Measurements from ENCODE around the gene PTPRJ. TPM values are rescaled to one million over a fixed set of nuclear protein-coding genes. Genes with fewer than 3 reads are reported as not detected.

The PTPRJ gene
- total RNA-seq, 2 donors from 2014 or later = 26.5 to 37.4 TPM

DNA sequence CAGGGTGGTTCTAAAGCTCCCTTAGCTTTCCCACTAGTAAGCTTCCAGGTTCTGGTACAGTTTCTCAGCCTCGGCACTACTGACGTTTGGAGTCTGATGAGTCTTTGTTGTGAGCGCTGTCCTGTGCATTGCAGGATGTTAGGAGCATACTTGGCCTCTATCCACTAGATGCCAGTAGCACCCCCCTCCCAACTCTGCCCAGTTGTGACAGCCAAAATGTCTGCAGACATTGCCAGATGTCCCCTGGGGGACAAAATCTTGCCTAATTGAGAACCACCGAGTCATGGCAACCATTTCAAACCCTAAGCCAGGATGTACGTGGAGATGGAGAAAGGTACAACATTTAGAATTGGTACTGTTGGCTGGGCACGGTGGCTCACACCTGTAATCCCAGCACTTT is 68.7 kb downstream of the PTPRJ start:
- Mint-ChIP-seq H3K9me3 (no peaks in the 10 kb centered on the region), H3K4me3 (no peak overlapping the region), H3K27ac (no peak overlapping the region), H3K27me3 (ENCODE audit: insufficient read depth) (no peaks in the 10 kb centered on the region), H3K36me3 (ENCODE audit: low read depth) (no peaks in the 10 kb centered on the region), H3K4me1 (peaks cover 26% of the 10 kb centered on the region)
- Histone ChIP-seq H3K27ac (ENCODE audit: low read depth, low read length) (no peak overlapping the region), H3K27me3 (ENCODE audit: control insufficient read depth, insufficient read depth, low read length, poor library complexity, severe bottlenecking) (no peaks in the 10 kb centered on the region), H3K4me3 (ENCODE audit: low read length) (no peak overlapping the region), H3K36me3 (ENCODE audit: control insufficient read depth, insufficient read depth, low read length) (no peaks in the 10 kb centered on the region), H3K9me3 (ENCODE audit: control insufficient read depth, low read length) (no peaks in the 10 kb centered on the region), H3K9ac (ENCODE audit: extremely low read depth, low read length, poor library complexity, severe bottlenecking) (no peak overlapping the region), H3K4me1 (ENCODE audit: control insufficient read depth, insufficient read depth, low read length) (peaks cover 3% of the 10 kb centered on the region)
- WGBS, 2 experiments (ENCODE audit: insufficient coverage in 1 of 2, insufficient read length in 1 of 2) = 97 to 100% methylated on average over 5 to 6 of the region's 6 CpGs
- no peak for DNase-seq
- no peak for TF ChIP-seq CTCF (conservative IDR thresholded peaks at IDR 0.05)

GRCh38 chr11:48050304-48050703 is 69.9 kb downstream of the PTPRJ start:
- H3K27me3 Mint-ChIP-seq (ENCODE audit: insufficient read depth) = no peaks in the 10 kb centered on the region
- no peak for DNase-seq
- Histone ChIP-seq H3K27ac (ENCODE audit: low read depth, low read length) (no peak overlapping the region), H3K4me1 (ENCODE audit: control insufficient read depth, insufficient read depth, low read length) (no peaks in the 10 kb centered on the region), H3K9me3 (ENCODE audit: control insufficient read depth, low read length) (no peaks in the 10 kb centered on the region), H3K4me3 (ENCODE audit: low read length) (no peak overlapping the region), H3K36me3 (ENCODE audit: control insufficient read depth, insufficient read depth, low read length) (no peaks in the 10 kb centered on the region), H3K27me3 (ENCODE audit: control insufficient read depth, insufficient read depth, low read length, poor library complexity, severe bottlenecking) (no peaks in the 10 kb centered on the region), H3K9ac (ENCODE audit: extremely low read depth, low read length, poor library complexity, severe bottlenecking) (no peak overlapping the region)
- TF ChIP-seq CTCF (conservative IDR thresholded peaks at IDR 0.05) = no peak
- H3K4me1 Mint-ChIP-seq = peaks cover 24% of the 10 kb centered on the region
- 81% methylated on average over 3 of the region's 3 CpGs; no CpG with 5 or more reads in 1 of the 2 experiments for WGBS, 2 experiments (ENCODE audit: insufficient coverage in 1 of 2, insufficient read length in 1 of 2)
- no peaks in the 10 kb centered on the region for H3K9me3 Mint-ChIP-seq
- no peaks in the 10 kb centered on the region for H3K36me3 Mint-ChIP-seq (ENCODE audit: low read depth)
- H3K4me3 Mint-ChIP-seq = no peak overlapping the region
- no peak overlapping the region for H3K27ac Mint-ChIP-seq

DNA sequence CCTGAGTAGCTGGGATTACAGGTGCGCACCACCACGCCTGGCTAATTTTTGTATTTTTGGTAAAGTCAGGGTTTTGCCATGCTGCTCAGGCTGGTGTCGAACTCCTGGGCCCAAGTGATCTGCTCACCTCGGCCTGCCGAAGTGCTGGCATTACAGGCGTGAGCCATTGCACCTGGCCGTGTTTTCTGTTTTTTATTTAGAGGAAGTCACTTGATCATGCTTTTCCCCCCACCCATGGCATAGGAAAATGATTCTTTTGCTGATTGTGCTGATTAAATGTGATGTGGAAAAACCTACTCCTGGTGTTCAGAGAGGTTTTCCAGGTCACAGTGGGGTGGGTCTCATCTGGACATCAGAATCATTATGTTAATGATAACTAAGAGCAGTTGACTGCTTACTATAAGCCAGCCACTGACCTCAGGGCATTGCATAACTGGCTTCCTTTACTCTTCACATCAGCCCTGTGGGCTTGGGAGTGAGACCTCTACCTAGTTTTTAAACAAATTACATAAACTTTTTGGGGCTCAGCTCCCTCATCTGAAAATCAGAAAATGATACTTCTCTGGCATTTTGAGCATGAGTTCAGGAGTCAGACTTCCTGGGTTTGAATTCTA is 71.0 kb downstream of the PTPRJ start:
- no peaks in the 10 kb centered on the region for H3K9me3 ChIP-seq (ENCODE audit: control insufficient read depth, low read length)
- H3K4me1 ChIP-seq (ENCODE audit: control insufficient read depth, insufficient read depth, low read length) = peaks cover 2% of the 10 kb centered on the region
- no peaks in the 10 kb centered on the region for H3K27me3 ChIP-seq (ENCODE audit: control insufficient read depth, insufficient read depth, low read length, poor library complexity, severe bottlenecking)
- H3K9ac ChIP-seq (ENCODE audit: extremely low read depth, low read length, poor library complexity, severe bottlenecking) = no peak overlapping the region
- DNase-seq = no peak
- H3K27me3 Mint-ChIP-seq (ENCODE audit: insufficient read depth) = no peaks in the 10 kb centered on the region
- no peak overlapping the region for H3K27ac ChIP-seq (ENCODE audit: low read depth, low read length)
- no peaks in the 10 kb centered on the region for H3K36me3 ChIP-seq (ENCODE audit: control insufficient read depth, insufficient read depth, low read length)
- no peaks in the 10 kb centered on the region for H3K9me3 Mint-ChIP-seq
- no peak overlapping the region for H3K4me3 ChIP-seq (ENCODE audit: low read length)
- H3K4me1 Mint-ChIP-seq = peaks cover 34% of the 10 kb centered on the region
- peak overlapping the region; percentile 44 for H3K27ac Mint-ChIP-seq
- no peak overlapping the region for H3K4me3 Mint-ChIP-seq
- WGBS, 2 experiments (ENCODE audit: insufficient coverage in 1 of 2, insufficient read length in 1 of 2) = 94 to 95% methylated on average over 3 to 7 of the region's 7 CpGs
- no peak for TF ChIP-seq CTCF (conservative IDR thresholded peaks at IDR 0.05)
- H3K36me3 Mint-ChIP-seq (ENCODE audit: low read depth) = no peaks in the 10 kb centered on the region

All from endodermal cell (in vitro differentiated cells).